ENCODE measurements around the gene TMEM11.

Gene TMEM11, protein sequence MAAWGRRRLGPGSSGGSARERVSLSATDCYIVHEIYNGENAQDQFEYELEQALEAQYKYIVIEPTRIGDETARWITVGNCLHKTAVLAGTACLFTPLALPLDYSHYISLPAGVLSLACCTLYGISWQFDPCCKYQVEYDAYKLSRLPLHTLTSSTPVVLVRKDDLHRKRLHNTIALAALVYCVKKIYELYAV

GRCh38 chr17:21214015-21214776, at the start of gene TMEM11:
TSS of gene TMEM11 (minus strand) at chr17:21214161. CDS start at chr17:21214152, 9 bp downstream.
- DNase-seq = peak; percentile 88

GRCh38 chr17:21263376-21263775, 49.4 kb upstream of the TMEM11 start:
- no peak for DNase-seq

DNA sequence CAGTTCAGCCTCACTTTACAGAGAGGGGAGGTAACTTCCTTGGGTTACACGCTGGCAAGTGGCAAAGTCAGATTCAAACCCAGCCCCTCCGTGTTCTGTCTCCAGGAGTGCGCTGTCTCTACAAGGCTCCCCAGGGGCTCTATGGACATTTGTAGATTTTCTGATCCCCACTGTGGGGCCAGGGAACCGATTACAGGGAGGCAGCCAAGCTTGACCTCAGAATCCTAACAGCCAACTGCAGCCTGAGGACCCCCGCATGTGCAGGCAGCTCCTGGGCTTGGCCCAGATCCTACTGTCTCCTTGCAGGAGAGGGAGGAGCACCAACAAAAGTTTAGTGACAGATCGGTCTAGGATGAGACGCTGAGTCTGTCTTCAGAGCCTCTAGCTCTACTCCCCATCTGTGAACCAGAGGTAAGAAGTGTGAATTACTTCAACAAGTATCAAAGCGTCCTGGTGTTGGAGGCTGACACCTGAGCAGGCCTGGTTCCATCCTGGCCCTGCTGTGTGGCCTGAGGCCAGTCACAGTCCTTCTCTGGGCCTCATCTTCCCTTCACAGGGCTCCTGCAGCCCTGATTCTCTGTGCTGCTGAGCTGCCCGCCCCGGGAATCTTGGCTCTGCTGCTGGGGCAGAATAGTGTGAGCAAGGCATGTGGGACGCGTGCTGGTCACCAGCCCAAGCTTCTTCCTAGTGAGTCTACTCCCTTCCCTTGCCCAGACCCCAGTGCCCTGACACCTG, 48.5 kb upstream of the TMEM11 start:
- DNase-seq = no peak

GRCh38 chr17:21258593-21258992, 44.6 kb upstream of the TMEM11 start:
- DNase-seq = no peak

DNA sequence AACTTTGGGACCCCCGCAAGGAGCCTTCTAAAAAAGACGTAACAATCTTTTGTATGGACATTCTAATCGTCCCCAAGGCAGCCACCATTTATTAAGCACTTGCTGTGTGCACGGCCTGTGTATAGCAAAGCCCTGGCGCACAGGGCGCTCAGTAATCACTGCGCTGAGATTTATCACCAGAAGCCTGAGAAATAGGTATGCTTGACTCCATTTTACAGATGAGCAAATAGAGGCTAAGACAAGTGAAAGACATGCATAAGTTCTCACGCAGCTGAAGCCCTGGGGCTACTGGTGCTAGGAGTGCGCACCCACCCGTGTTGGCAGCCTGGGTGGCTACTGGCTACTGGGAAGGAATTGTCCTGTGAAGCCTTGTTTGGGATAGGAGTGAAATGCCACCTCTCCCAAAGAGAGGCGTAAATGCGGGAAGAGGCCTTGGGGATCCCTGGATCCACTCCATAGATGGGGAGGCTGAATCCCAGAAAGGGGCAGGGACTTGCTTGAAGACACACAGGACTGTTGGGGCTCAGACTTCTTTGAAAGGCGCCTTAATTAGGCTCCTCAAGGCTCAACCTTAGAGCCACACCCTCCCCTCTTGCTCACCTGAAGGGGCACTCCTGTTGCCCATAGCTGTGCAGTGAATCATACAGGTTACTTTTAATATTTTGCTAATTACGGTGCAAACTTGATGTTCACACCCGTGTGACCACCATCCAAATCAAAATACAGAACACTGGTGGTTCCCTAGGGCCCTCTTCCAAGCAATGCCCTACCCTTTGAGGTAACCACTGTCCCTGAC, 39.9 kb upstream of the TMEM11 start:
- DNase-seq = no peak

DNA sequence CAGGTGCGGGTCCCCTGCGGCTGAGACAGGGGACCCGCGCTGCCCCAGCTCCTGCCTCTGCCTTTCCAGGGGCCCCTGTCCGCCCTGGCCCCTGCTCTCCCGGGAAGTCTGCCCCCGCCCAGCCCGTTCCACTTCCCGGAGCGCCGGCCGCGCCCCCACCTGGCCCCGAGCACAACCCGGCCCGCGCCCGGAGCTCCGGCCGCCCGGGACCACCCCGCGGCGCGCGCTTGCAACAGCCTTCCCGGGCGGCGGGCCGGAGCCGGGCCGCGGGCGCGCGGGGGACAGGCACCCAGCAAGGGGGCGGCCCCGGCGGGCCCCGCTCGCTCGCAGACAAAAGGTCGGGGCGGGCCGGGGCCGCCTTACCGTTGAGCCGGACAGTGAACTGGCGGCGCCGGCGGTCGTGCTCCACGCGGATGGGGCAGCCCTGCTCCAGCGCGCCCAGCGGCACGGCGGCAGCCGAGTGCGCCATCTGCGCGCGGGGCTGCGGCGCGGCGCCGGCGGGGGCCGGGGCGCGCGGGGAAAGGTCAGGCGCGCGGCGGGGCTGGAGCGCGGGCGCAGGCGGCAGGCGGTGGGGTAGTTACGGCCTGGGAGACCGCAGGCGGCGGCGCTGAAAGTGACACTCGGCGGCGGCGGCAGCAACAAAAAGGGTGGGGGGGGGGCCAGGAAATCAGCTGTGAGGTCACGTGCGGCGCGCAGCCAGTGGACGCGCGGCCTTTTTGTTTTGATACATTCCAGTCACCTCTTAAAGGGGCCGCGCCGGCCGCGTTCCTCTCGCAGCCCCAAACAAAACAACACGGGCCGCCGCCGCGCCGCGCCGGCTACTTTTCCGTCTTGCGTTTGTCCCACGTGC, 39.1 kb upstream of the TMEM11 start, which contains the start of gene NATD1:
TSS of gene NATD1 (minus strand) at position 615 of the 850 bp plus-strand sequence. CDS start at position 469, 146 bp downstream.
- DNase-seq = peak; percentile 47

- no peak for DNase-seq
Measured at GRCh38 chr17:21252289-21252795, 38.4 kb upstream of the TMEM11 start.

GRCh38 chr17:21251337-21252010, 37.5 kb upstream of the TMEM11 start:
- no peak for DNase-seq

GRCh38 chr17:21250854-21251253, 36.9 kb upstream of the TMEM11 start:
- DNase-seq = no peak

GRCh38 chr17:21249920-21250703, 36.2 kb upstream of the TMEM11 start:
- no peak for DNase-seq

DNA sequence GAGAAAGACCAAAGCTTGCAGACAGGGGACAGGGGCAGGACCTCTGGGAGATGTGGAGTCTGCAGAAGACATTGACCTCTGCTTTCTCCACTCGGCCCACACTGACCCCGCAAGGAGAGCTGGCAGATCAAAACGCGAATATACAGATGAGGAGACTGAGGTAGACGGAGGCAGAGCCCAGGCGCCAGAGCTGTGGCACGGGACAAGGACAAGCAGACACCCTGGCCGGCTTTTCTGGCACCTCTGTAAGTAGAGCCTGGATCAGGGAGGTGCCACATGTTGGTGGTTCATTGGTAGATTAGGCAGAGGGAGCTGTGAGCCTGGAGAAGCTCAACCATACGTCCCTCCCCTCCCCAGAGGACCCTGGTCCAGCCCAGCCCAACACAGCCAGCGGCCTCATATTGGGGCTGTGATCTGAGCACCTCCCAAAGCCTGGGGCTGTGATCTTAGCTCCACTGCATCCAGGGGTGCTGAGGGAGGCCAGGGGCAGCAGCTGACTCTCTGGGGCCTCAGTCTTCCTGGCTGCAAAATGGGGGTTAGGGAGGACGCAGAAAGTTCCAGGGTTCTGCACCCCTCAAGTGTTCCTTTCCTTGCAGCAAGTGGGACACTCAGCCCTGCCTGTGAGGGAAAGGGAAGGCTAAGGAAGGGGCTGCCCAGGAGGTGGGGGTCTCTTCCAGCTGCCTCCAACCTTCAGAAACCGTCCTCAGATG, 35.3 kb upstream of the TMEM11 start:
- no peak for DNase-seq

GRCh38 chr17:21248500-21248899, 34.5 kb upstream of the TMEM11 start:
- DNase-seq = no peak

- DNase-seq = no peak
Measured at GRCh38 chr17:21247552-21248258, 33.7 kb upstream of the TMEM11 start.

GRCh38 chr17:21246698-21247097, 32.7 kb upstream of the TMEM11 start:
- no peak for DNase-seq

- no peak for DNase-seq
Measured at GRCh38 chr17:21245639-21246084, 31.7 kb upstream of the TMEM11 start.

DNA sequence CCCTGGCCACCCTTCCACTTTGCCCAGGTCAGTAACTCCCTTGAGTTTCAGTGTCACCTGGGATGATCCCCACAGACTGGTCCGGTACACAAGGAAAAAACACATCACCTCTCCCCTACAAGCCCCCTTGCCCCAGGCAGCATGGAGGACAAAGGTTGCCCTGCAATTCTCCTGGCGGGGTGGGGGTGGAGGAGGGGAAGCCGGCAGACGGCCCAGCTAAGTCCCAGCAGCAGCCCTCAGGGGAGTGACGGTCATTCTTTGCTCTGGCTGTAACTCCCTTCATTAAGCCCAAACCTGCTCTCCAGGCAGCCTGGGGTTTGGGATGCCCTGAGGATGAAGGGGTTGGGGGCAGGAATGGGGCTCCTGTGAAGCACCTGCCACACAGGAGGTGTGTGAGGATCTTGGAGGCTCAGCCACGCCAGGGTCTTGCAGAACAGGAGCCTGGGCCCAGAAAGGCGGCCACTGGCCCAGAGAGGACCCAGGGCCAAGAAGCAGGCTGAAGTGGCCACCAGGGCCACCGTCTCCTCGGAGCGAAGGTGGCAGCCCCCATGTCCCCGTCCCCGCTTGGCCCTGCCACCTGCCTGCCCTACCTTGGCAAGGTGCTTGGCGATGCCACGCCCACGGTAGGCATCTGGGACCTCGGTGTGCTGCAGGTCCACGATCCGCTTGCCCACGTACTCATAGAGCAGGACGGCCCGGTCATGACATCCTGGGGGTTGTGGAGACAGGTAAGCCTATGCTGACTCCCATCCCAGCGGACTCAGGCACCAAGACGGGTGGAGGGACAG, 29.7 kb upstream of the TMEM11 start:
- no peak for DNase-seq

DNA sequence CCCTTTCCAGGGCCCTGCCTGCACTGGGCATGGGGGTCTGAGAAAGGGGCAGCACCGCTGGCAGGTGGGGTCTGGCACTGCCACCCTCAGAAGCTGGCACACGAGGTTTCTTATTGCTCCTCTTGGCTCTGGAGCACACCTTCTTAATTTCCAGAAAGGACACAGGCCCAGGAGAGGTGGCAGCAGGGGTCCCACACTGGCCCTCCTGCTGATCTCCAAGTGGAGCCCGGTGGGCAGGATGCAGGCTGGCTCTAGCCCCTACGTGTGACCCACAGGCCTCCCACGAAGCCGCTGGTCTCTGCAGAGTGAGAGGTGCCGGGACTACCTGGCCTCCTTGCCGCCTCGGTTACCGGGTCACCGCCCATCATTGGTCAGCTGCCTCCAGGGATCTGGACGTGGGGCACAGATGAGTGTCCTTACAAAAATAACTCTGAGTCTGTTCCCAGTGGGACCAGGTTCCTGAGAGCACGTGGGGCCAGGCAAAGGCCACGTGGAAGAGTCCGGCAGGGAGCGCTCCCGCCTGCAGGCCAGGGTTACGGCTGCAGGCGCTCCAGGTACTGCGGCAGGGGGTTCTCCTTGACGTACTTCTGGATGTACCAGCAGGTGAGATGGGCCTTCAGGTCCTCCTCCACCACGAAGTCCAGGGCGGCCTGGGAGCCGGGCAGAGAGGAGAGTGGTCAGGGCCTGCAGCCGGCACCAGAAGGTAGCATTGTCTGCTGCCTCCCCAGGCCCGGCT, 29.0 kb upstream of the TMEM11 start:
- no peak for DNase-seq

Data from NCI-H1092 treated with DMSO at 0.1 percent for 48 hours (cell line).